ENCODE results near the gene CUBN. TPM values are rescaled to one million over a fixed set of nuclear protein-coding genes. Genes with fewer than 3 reads are reported as not detected.
A peak's percentile ranks its signal among the peaks of the same experiment; 100 is the strongest.

Gene CUBN
- total RNA-seq, 2 donors from 2014 or later: 0.75 to 1.3 TPM

GRCh38 chr10:16952080-16952479 is 177.5 kb downstream of the CUBN start:
- 83 to 92% methylated on average over 1 to 5 of the region's 5 CpGs for WGBS, 2 experiments (ENCODE audit: insufficient coverage in 1 of 2, insufficient read length in 1 of 2)
- Mint-ChIP-seq H3K4me1 (peaks cover 17% of the 10 kb centered on the region), H3K9me3 (no peaks in the 10 kb centered on the region), H3K36me3 (ENCODE audit: low read depth) (no peaks in the 10 kb centered on the region), H3K27ac (peak overlapping the region; percentile 38), H3K27me3 (ENCODE audit: insufficient read depth) (no peaks in the 10 kb centered on the region), H3K4me3 (no peak overlapping the region)
- no peaks in the 10 kb centered on the region for H3K36me3 ChIP-seq (ENCODE audit: control insufficient read depth, insufficient read depth, low read length)
- TF ChIP-seq, protein P1, sequence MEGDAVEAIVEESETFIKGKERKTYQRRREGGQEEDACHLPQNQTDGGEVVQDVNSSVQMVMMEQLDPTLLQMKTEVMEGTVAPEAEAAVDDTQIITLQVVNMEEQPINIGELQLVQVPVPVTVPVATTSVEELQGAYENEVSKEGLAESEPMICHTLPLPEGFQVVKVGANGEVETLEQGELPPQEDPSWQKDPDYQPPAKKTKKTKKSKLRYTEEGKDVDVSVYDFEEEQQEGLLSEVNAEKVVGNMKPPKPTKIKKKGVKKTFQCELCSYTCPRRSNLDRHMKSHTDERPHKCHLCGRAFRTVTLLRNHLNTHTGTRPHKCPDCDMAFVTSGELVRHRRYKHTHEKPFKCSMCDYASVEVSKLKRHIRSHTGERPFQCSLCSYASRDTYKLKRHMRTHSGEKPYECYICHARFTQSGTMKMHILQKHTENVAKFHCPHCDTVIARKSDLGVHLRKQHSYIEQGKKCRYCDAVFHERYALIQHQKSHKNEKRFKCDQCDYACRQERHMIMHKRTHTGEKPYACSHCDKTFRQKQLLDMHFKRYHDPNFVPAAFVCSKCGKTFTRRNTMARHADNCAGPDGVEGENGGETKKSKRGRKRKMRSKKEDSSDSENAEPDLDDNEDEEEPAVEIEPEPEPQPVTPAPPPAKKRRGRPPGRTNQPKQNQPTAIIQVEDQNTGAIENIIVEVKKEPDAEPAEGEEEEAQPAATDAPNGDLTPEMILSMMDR (conservative IDR thresholded peaks at IDR 0.05): no peak
- H3K4me3 ChIP-seq (ENCODE audit: low read length): no peak overlapping the region
- H3K27ac ChIP-seq (ENCODE audit: low read depth, low read length): peak overlapping the region; percentile 12
- H3K4me1 ChIP-seq (ENCODE audit: control insufficient read depth, insufficient read depth, low read length): peaks cover 14% of the 10 kb centered on the region
- H3K9ac ChIP-seq (ENCODE audit: extremely low read depth, low read length, poor library complexity, severe bottlenecking): no peak overlapping the region
- no peaks in the 10 kb centered on the region for H3K9me3 ChIP-seq (ENCODE audit: control insufficient read depth, low read length)
- H3K27me3 ChIP-seq (ENCODE audit: control insufficient read depth, insufficient read depth, low read length, poor library complexity, severe bottlenecking): no peaks in the 10 kb centered on the region
- no peak for DNase-seq

GRCh38 chr10:16950656-16951601 is 178.7 kb downstream of the CUBN start:
- H3K27ac ChIP-seq (ENCODE audit: low read depth, low read length): peak overlapping the region; percentile 81
- H3K36me3 ChIP-seq (ENCODE audit: control insufficient read depth, insufficient read depth, low read length): no peaks in the 10 kb centered on the region
- H3K27ac Mint-ChIP-seq: peak overlapping the region; percentile 45
- no peaks in the 10 kb centered on the region for H3K27me3 Mint-ChIP-seq (ENCODE audit: insufficient read depth)
- no peaks in the 10 kb centered on the region for H3K36me3 Mint-ChIP-seq (ENCODE audit: low read depth)
- no peaks in the 10 kb centered on the region for H3K9me3 ChIP-seq (ENCODE audit: control insufficient read depth, low read length)
- no peaks in the 10 kb centered on the region for H3K9me3 Mint-ChIP-seq
- peak overlapping the region; percentile 29 for H3K4me3 ChIP-seq (ENCODE audit: low read length)
- peaks cover 14% of the 10 kb centered on the region for H3K4me1 ChIP-seq (ENCODE audit: control insufficient read depth, insufficient read depth, low read length)
- TF ChIP-seq, protein P1 (conservative IDR thresholded peaks at IDR 0.05): no peak
- peak; percentile 86 for DNase-seq
- no peak overlapping the region for H3K9ac ChIP-seq (ENCODE audit: extremely low read depth, low read length, poor library complexity, severe bottlenecking)
- peaks cover 17% of the 10 kb centered on the region for H3K4me1 Mint-ChIP-seq
- H3K27me3 ChIP-seq (ENCODE audit: control insufficient read depth, insufficient read depth, low read length, poor library complexity, severe bottlenecking): no peaks in the 10 kb centered on the region
- H3K4me3 Mint-ChIP-seq: no peak overlapping the region
- 55 to 60% methylated on average over 8 of the region's 8 CpGs for WGBS, 2 experiments (ENCODE audit: insufficient coverage in 1 of 2, insufficient read length in 1 of 2)

DNA sequence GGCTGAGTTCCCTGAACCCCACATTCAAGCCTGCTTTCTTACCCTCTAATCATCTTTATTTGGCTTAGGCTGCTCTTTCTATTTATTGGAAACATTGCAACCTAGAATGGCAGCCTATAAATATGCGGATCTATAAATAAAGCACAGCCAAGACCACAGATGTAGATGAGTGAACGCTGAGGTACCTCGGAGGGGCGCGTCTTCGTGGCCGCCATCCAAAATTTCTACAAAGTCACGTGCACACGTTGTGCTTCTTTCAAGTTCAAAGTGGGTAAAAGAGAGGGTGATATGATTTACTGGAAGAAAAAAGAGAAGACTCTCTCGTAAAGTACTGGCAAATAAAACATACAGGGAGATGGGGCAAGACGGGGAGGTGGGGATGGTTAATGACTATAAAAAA is 179.8 kb downstream of the CUBN start:
- Mint-ChIP-seq H3K4me1 (peaks cover 17% of the 10 kb centered on the region), H3K4me3 (no peak overlapping the region), H3K27me3 (ENCODE audit: insufficient read depth) (no peaks in the 10 kb centered on the region), H3K27ac (no peak overlapping the region), H3K36me3 (ENCODE audit: low read depth) (no peaks in the 10 kb centered on the region), H3K9me3 (no peaks in the 10 kb centered on the region)
- DNase-seq: no peak
- no peaks in the 10 kb centered on the region for H3K9me3 ChIP-seq (ENCODE audit: control insufficient read depth, low read length)
- no peak overlapping the region for H3K4me3 ChIP-seq (ENCODE audit: low read length)
- WGBS, 2 experiments (ENCODE audit: insufficient coverage in 1 of 2, insufficient read length in 1 of 2): 97% methylated on average over 10 to 11 of the region's 11 CpGs
- H3K4me1 ChIP-seq (ENCODE audit: control insufficient read depth, insufficient read depth, low read length): peaks cover 14% of the 10 kb centered on the region
- H3K27me3 ChIP-seq (ENCODE audit: control insufficient read depth, insufficient read depth, low read length, poor library complexity, severe bottlenecking): no peaks in the 10 kb centered on the region
- H3K9ac ChIP-seq (ENCODE audit: extremely low read depth, low read length, poor library complexity, severe bottlenecking): no peak overlapping the region
- no peaks in the 10 kb centered on the region for H3K36me3 ChIP-seq (ENCODE audit: control insufficient read depth, insufficient read depth, low read length)
- TF ChIP-seq, protein P1 (conservative IDR thresholded peaks at IDR 0.05): no peak
- H3K27ac ChIP-seq (ENCODE audit: low read depth, low read length): no peak overlapping the region

All from endodermal cell (in vitro differentiated cells).